GM12878 (cell line): Measurements from ENCODE around the gene ZNF841. TPM values are rescaled to one million over a fixed set of nuclear protein-coding genes. Genes with fewer than 3 reads are reported as not detected.

Source experiments
- ATAC-seq: fragments of 200-7000 bp; cut with Tn5 transposase; 3 replicates; pipeline ENCODE4 v1.9.1; 2020; ENCODE audit warnings: mild to moderate bottlenecking, moderate library complexity
- BruUV-seq: library from RNA; stranded (reverse); fragments of 400-500 nt; replicated peaks from 2 replicates; lab custom pipeline; 2021; lab: Mats Ljungman, UMichigan
- CTCF ChIA-PET: fragments of 300-600 bp; sonication (Branson Sonifier 250); formaldehyde crosslinking; extraction: SDS; loops from one replicate; lab custom pipeline; 2021; ENCODE audit warnings: inconsistent platforms; lab: Yijun Ruan, JAX
- POLR2A ChIA-PET: fragments of 350-600 bp; formaldehyde crosslinking; extraction: SDS; loops from one replicate; lab custom pipeline; 2021; ENCODE audit warnings: inconsistent platforms; lab: Charles Lee
- RAD21 ChIA-PET: fragments of 300-600 bp; sonication (Branson Sonifier 250); formaldehyde crosslinking; loops from one replicate; lab custom pipeline; 2023; ENCODE audit warnings: antibody characterized with exemption; ENCODE audit not compliant: unreplicated experiment; lab: Charles Lee
- SMC1A ChIA-PET: fragments of 300-600 bp; sonication (Branson Sonifier 250); formaldehyde crosslinking; loops from one replicate; lab custom pipeline; 2023; ENCODE audit not compliant: unreplicated experiment, uncharacterized antibody; lab: Charles Lee
- DNase-seq: peaks from one replicate; pipeline ENCODE4 v3.0.0-alpha.2; 2011; ENCODE audit warnings: low read depth, low spot score
- FAIRE-seq: peaks from 3 replicates; lab custom pipeline; 2011; peaks lifted over from hg19 to GRCh38; lab: Jason Lieb, UNC
- H2AFZ ChIP-seq: 2 replicates; pipeline ENCODE4 v1.6.0; 2011; ENCODE audit warnings: low read depth, low read length, control low read depth; ENCODE audit not compliant: control insufficient read depth
- H3K27ac ChIP-seq: 2 replicates; pipeline ENCODE4 v1.5.1; 2011; ENCODE audit warnings: control low read depth; ENCODE audit not compliant: control insufficient read depth, insufficient read depth
- H3K27me3 ChIP-seq, 2 experiments: replicated peaks in 1 of 2; 2 replicates each; pipeline versions ENCODE4 v1.6.0 to v1.6.1; 2011; ENCODE audit warnings: low read length in 1 of 2; ENCODE audit not compliant: control insufficient read depth in 2 of 2, insufficient read depth in 2 of 2
- H3K36me3 ChIP-seq, 2 experiments: 2 replicates each; pipeline ENCODE4 v1.5.1; 2011; ENCODE audit warnings: low read length in 1 of 2; ENCODE audit not compliant: control insufficient read depth in 2 of 2, insufficient read depth in 2 of 2
- H3K4me1 ChIP-seq: 2 replicates; pipeline ENCODE4 v1.6.1; 2011; ENCODE audit warnings: mild to moderate bottlenecking, low read length, moderate library complexity, mixed read lengths; ENCODE audit not compliant: control insufficient read depth, insufficient read depth
- H3K4me2 ChIP-seq: 2 replicates; pipeline ENCODE4 v1.6.0; 2011; ENCODE audit warnings: control low read depth; ENCODE audit not compliant: control insufficient read depth, insufficient read depth
- H3K4me3 ChIP-seq: fragments of 200-600 bp; sonication (generic); 2 replicates; pipeline ENCODE4 v1.5.1; 2016
- H3K79me2 ChIP-seq: 2 replicates; pipeline ENCODE4 v1.6.0; 2011; ENCODE audit warnings: low read length; ENCODE audit not compliant: control insufficient read depth, insufficient read depth
- H3K9ac ChIP-seq: 2 replicates; pipeline ENCODE4 v1.8.0; 2011; ENCODE audit warnings: low read length, control low read depth, mixed read lengths; ENCODE audit not compliant: control insufficient read depth, insufficient read depth
- H3K9me3 ChIP-seq: replicated peaks from 3 replicates; pipeline ENCODE4 v1.5.1; 2011; ENCODE audit warnings: mild to moderate bottlenecking, low read length; ENCODE audit not compliant: control insufficient read depth, insufficient read depth
- H4K20me1 ChIP-seq: 2 replicates; pipeline ENCODE4 v1.6.0; 2011; ENCODE audit not compliant: control insufficient read depth, insufficient read depth
- BRCA1 ChIP-seq: IDR thresholded peaks from 2 replicates; pipeline ENCODE4 v1.6.1; 2011; ENCODE audit warnings: low read depth, low read length, improper control_type of control experiment
- CREM ChIP-seq: IDR thresholded peaks from 2 replicates; pipeline ENCODE4 v1.6.1; 2014; ENCODE audit warnings: antibody characterized with exemption, low read depth
- EED ChIP-seq: sonication (generic); IDR thresholded peaks from 2 replicates; pipeline ENCODE4 v1.6.1; 2016; ENCODE audit warnings: antibody characterized with exemption, low read depth
- EGR1 ChIP-seq, 2 experiments: IDR thresholded peaks; 1 replicate in 1 of 2; 2 replicates in 1 of 2; pipeline ENCODE4 v1.6.1; 2011 to 2012; ENCODE audit warnings: low read depth in 2 of 2, low read length in 2 of 2, borderline replicate concordance in 1 of 2, mild to moderate bottlenecking in 1 of 2, moderate library complexity in 1 of 2
- GABPA ChIP-seq: IDR thresholded peaks from 2 replicates; pipeline ENCODE4 v1.6.1; 2014; ENCODE audit warnings: antibody characterized with exemption, low read depth, mild to moderate bottlenecking, inconsistent platforms
- IRF4 ChIP-seq: IDR thresholded peaks from 2 replicates; pipeline ENCODE4 v1.6.1; 2011; ENCODE audit warnings: low read depth, low read length
- JUNB ChIP-seq: IDR thresholded peaks from 2 replicates; pipeline ENCODE4 v1.6.1; 2016; ENCODE audit warnings: antibody characterized with exemption, mild to moderate bottlenecking
- KLF5 ChIP-seq: fragments of 450-650 bp; IDR thresholded peaks from 2 replicates; pipeline ENCODE4 v1.6.1; 2014; ENCODE audit warnings: mild to moderate bottlenecking; ENCODE audit not compliant: partially characterized antibody
- LARP7 ChIP-seq: fragments of 450-650 bp; IDR thresholded peaks from 2 replicates; pipeline ENCODE4 v1.6.1; 2017; ENCODE audit warnings: mild to moderate bottlenecking
- MYB ChIP-seq: fragments of 150-350 bp; IDR thresholded peaks from 2 replicates; pipeline ENCODE4 v1.6.1; 2014; ENCODE audit warnings: mild to moderate bottlenecking, low read depth, low read length, borderline replicate concordance
- NR2C1 ChIP-seq: fragments of 450-650 bp; IDR thresholded peaks from 2 replicates; pipeline ENCODE4 v1.6.1; 2017; ENCODE audit warnings: antibody characterized with exemption, mild to moderate bottlenecking, moderate library complexity
- NRF1 ChIP-seq: conservative IDR thresholded peaks from 2 replicates; pipeline ENCODE4 v1.6.1; 2011; ENCODE audit warnings: mild to moderate bottlenecking, low read depth, low read length, improper control_type of control experiment
- PAX5 ChIP-seq: IDR thresholded peaks from 2 replicates; pipeline ENCODE4 v1.6.1; 2011; ENCODE audit warnings: low read depth, low read length, borderline replicate concordance
- RUNX3 ChIP-seq: IDR thresholded peaks from 2 replicates; pipeline ENCODE4 v1.6.1; 2012; ENCODE audit warnings: low read length, inconsistent platforms
- SIN3A ChIP-seq: IDR thresholded peaks from 2 replicates; pipeline ENCODE4 v1.6.1; 2012; ENCODE audit warnings: low read depth, low read length, improper control_type of control experiment
- SKIL ChIP-seq: fragments of 450-650 bp; IDR thresholded peaks from 2 replicates; pipeline ENCODE4 v1.6.1; 2017; ENCODE audit warnings: mild to moderate bottlenecking, low read depth, inconsistent platforms; ENCODE audit not compliant: poor library complexity, severe bottlenecking
- SMAD1 ChIP-seq: fragments of 450-650 bp; IDR thresholded peaks from 2 replicates; pipeline ENCODE4 v1.6.1; 2018; ENCODE audit warnings: mild to moderate bottlenecking, low read depth; ENCODE audit not compliant: partially characterized antibody
- SMAD5 ChIP-seq: IDR thresholded peaks from 2 replicates; pipeline ENCODE4 v1.6.1; 2016; ENCODE audit warnings: antibody characterized with exemption, low read depth
- SPI1 ChIP-seq: IDR thresholded peaks from 2 replicates; pipeline ENCODE4 v1.6.1; 2011; ENCODE audit warnings: low read depth, mild to moderate bottlenecking, low read length, moderate library complexity, borderline replicate concordance; ENCODE audit not compliant: insufficient read depth
- ZNF274 ChIP-seq: IDR thresholded peaks from one replicate; pipeline ENCODE4 v1.8.0; 2011; ENCODE audit not compliant: insufficient read length, insufficient read depth
- ZNF384 ChIP-seq: IDR thresholded peaks from 2 replicates; pipeline ENCODE4 v1.6.1; 2012; ENCODE audit warnings: low read depth, mild to moderate bottlenecking, low read length, improper control_type of control experiment, borderline replicate concordance
- WGBS: methylation state at CpG from one replicate; pipeline ENCODE4 v1.1.6; 2016; ENCODE audit warnings: low lambda C conversion rate; ENCODE audit not compliant: insufficient replicate concordance, insufficient coverage; ENCODE audit errors: missing lambda C conversion rate; 5-methylcytosine and 5-hydroxymethylcytosine counted together
- in situ Hi-C: fragments of 300-500 bp; cut with MboI; formaldehyde crosslinking; loops from 9 replicates; pipeline ENCODE4 v1.14.3; 2018; ENCODE audit warnings: mixed read lengths
- intact Hi-C: fragments of 100-400 bp; cut with micrococcal nuclease; formaldehyde crosslinking; loops from one replicate; pipeline ENCODE4 v1.14.2; 2022; ENCODE audit not compliant: unreplicated experiment
- polyA plus RNA-seq, 11 experiments: library from polyadenylated mRNA; depleted of rRNA in 4 of 11; unstranded in 6 of 11; stranded (reverse) in 5 of 11; fragments of >200 nt; fragmentation: Nextera tagmentation in 4 of 11; fragmentation: Illumina TruSeq in 1 of 11; extraction: Ambion mirVana in 4 of 11; extraction: Trizol in 1 of 11; gene quantifications; 1 replicate in 1 of 11; 2 replicates in 10 of 11; pipeline versions ENCODE4 v1.2.1 to v1.2.3, GENCODE V29; 2011 to 2016; ENCODE audit warnings: inconsistent platforms in 2 of 11, missing spikeins in 2 of 11, low read depth in 1 of 11
- total RNA-seq, 4 experiments: library from RNA; depleted of rRNA in 3 of 4; stranded (reverse); fragments of >200 nt in 3 of 4; fragmentation: Illumina TruSeq in 1 of 4; extraction: Trizol in 1 of 4; gene quantifications; 2 replicates each; pipeline versions ENCODE4 v1.2.1 to v1.2.3, GENCODE V29; 2013 to 2021

The ZNF841 gene
- total and polyA plus RNA-seq, 10 of the 15 experiments (the other 5 are each of a cell fraction or from before 2014, with no cell fraction given) = 1.4 to 15.0 (median 8.2) TPM

- Histone ChIP-seq H4K20me1 (no peaks in the 10 kb centered on the region), H3K4me2 (peak within 1 kb of the TSS; percentile 80), H3K4me3 (peak within 1 kb of the TSS; percentile 87), H3K27ac (peak within 1 kb of the TSS; percentile 79), H3K9ac (peak within 1 kb of the TSS; percentile 87), H3K9me3 (peaks cover 32% of the 10 kb centered on the region), H3K36me3 (peaks cover 2 to 11% of the 10 kb centered on the region in 2 experiments; a peak in 3 of 4 replicates), H3K4me1 (no peaks in the 10 kb centered on the region; the same call in 1 of the 2 replicates), H2AFZ (peak within 1 kb of the TSS; percentile 90), H3K27me3 (no peaks in the 10 kb centered on the region), H3K79me2 (peaks cover 10% of the 10 kb centered on the region)
- ChIA-PET SMC1A (interaction anchor here (1.0 kb wide), 1 partner anchor 20 kb away, joined by 5 read pairs; no protein-coding TSS in a partner anchor), CTCF (no interaction called here), POLR2A (interaction anchor here (0.7 kb wide), 1 partner anchor 20 kb away, joined by 3 read pairs; the partner anchor contains the start of gene ZNF615), RAD21 (interaction anchor here (1.4 kb wide), 1 partner anchor 21 kb away, joined by 7 read pairs; the partner anchor contains the start of gene ZNF432)
- BruUV-seq = no TSS peak
- in situ Hi-C loops (no loop called here), intact Hi-C loops (loop anchor here (1.0 kb wide), 1 partner anchor 20 kb away; the partner anchor contains the start of gene ZNF432)
- 1% methylated on average over 53 of the region's 53 CpGs for WGBS
- FAIRE-seq (peak; percentile 84), DNase-seq (peak; percentile 49), ATAC-seq (peak; percentile 94)
- peak; percentile 61 for TF ChIP-seq RUNX3
- no peak for TF ChIP-seq ZNF274
- 0 out of 2 replicates have a peak, but pooled peaks have one; percentile 53 for TF ChIP-seq SMAD5
- TF ChIP-seq CREM = peak; percentile 100
- no peak for TF ChIP-seq SKIL
- no peak for TF ChIP-seq IRF4
- peak; percentile 33 for TF ChIP-seq SMAD1
- no peak for TF ChIP-seq ZNF384
- TF ChIP-seq EED = 0 out of 2 replicates have a peak, but pooled peaks have one; percentile 15
- peak; percentile 19; the same call in 1 of the 2 replicates for TF ChIP-seq JUNB
- 0 out of 2 replicates have a peak, but pooled peaks have one; percentile 11 for TF ChIP-seq NRF1
- peak; percentile 75 for TF ChIP-seq BRCA1
- TF ChIP-seq SPI1 = no peak
- no peak for TF ChIP-seq GABPA
- peak; percentile 80; the same call in 1 of the 2 replicates for TF ChIP-seq SIN3A
- peak; percentile 91 for TF ChIP-seq NR2C1
- no peak for TF ChIP-seq MYB
- peak; percentile 58; the same call in 1 of the 2 replicates for TF ChIP-seq PAX5
- no peak for TF ChIP-seq EGR1 (IDR thresholded peaks at IDR 0.05; ENCODE audit: borderline replicate concordance in 1 of 2, low read depth in 2 of 2, low read length in 2 of 2)
- peak; percentile 30 for TF ChIP-seq KLF5
- no peak for TF ChIP-seq LARP7
These were observed 67.4 kb downstream of the ZNF841 start, which contains the start of gene ZNF614 for GRCh38 chr19:52028027-52028779. ZNF614 (minus strand) TSS chr19:52028379; CDS start chr19:52025745, 2,634 bp downstream.
